Lower leg skin (tissue), 4 donors: ENCODE measurements around the gene OSCP1. TPM values are rescaled to one million over a fixed set of nuclear protein-coding genes. Genes with fewer than 3 reads are reported as not detected.
"Not testable (repeated sequence)": the region's sequence is repeated elsewhere in the genome, so short reads cannot be mapped to it uniquely, and the experiment has no call there.

Experiments used
- DNase-seq, 2 donors: peaks; one replicate each; pipeline ENCODE4 v3.0.0-alpha.2; 2019; ENCODE audit warnings: low spot score in 2 of 2
- H3K4me3 ChIP-seq: fragments of 200-600 bp; sonication (generic); 2 replicates; pipeline ENCODE4 v1.5.1; 2017; ENCODE audit warnings: mild to moderate bottlenecking, low read depth; ENCODE audit not compliant: poor library complexity, severe bottlenecking
- POLR2A ChIP-seq, 2 donors: fragments of 450-650 bp; IDR thresholded peaks; one replicate each; pipeline ENCODE4 v1.6.1; 2016 to 2017; ENCODE audit warnings: antibody characterized with exemption in 2 of 2, mild to moderate bottlenecking in 1 of 2, moderate library complexity in 1 of 2
- WGBS, 2 donors: methylation state at CpG; one replicate each; pipeline ENCODE4 v1.1.5; 2018; 5-methylcytosine and 5-hydroxymethylcytosine counted together
- intact Hi-C: fragments of 100-400 bp; cut with DNase I; formaldehyde crosslinking; loops from one replicate; pipeline ENCODE4 v1.15.0; 2023; ENCODE audit warnings: low total_unique reads
- total RNA-seq, 4 donors: library from RNA; depleted of rRNA; stranded (reverse); fragments of >200 nt; gene quantifications; one replicate each; pipeline ENCODE4 v1.1.0, GENCODE V29; 2016
- TF ChIP-seq, protein P1 (sequence below), 3 donors: fragments of 450-650 bp; IDR thresholded peaks; one replicate each; pipeline ENCODE4 v1.5.1; 2016; ENCODE audit warnings: antibody characterized with exemption in 3 of 3, mild to moderate bottlenecking in 3 of 3, moderate library complexity in 2 of 3

OSCP1 gene
- total RNA-seq = 1 to 10 TPM; 4.0 to 8.5 (median 4.8) TPM

DNA sequence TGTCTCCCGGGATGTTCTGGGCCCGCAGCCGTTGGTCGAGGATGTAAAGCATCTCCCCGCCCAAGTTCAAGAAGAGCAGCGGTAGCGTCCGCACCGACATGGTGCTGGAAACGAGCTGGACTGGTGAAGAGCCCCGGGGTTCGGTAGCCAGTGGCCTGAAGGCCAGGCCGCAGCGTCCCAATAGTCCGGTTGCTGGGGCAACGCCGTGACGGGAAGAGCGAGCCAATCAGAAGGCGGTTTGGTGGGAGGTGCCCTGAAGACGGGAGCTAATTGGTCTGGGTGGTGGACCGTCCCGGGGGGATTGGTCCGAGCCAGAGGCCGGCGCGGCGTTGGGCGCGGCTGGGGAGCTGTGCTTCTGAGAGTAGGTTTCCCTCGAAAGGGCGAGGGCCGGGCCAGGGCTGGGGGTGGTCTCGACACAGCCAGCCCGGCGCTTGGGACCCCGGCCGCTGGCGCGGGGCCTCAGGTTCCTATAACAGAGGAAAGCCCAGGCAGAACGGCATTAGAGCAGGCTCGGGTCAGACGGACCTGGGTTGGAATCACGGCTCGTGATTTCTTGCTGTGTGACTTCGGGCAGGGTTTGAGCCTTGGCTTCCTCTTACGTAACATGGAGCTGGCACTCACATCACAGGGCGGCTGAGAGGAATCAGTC, at the start of gene OSCP1:
Gene OSCP1 (minus strand): TSS at position 182 of the 649 bp plus-strand sequence. CDS start 82 bp downstream, at position 100.
- TF ChIP-seq, protein P1, sequence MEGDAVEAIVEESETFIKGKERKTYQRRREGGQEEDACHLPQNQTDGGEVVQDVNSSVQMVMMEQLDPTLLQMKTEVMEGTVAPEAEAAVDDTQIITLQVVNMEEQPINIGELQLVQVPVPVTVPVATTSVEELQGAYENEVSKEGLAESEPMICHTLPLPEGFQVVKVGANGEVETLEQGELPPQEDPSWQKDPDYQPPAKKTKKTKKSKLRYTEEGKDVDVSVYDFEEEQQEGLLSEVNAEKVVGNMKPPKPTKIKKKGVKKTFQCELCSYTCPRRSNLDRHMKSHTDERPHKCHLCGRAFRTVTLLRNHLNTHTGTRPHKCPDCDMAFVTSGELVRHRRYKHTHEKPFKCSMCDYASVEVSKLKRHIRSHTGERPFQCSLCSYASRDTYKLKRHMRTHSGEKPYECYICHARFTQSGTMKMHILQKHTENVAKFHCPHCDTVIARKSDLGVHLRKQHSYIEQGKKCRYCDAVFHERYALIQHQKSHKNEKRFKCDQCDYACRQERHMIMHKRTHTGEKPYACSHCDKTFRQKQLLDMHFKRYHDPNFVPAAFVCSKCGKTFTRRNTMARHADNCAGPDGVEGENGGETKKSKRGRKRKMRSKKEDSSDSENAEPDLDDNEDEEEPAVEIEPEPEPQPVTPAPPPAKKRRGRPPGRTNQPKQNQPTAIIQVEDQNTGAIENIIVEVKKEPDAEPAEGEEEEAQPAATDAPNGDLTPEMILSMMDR (IDR thresholded peaks at IDR 0.05) = no peak
- TF ChIP-seq POLR2A (IDR thresholded peaks at IDR 0.05) = peak in 1 of 2 donors; percentile 94
- WGBS, 2 donors = 1% methylated on average over 27 to 47 of the region's 48 CpGs
- intact Hi-C loops = no loop called here
- DNase-seq = peak; percentile 94 to 99
- H3K4me3 ChIP-seq = peak within 1 kb of the TSS; percentile 49

GRCh38 chr1:36497207-36497606, 47.0 kb upstream of the OSCP1 start:
- no peak overlapping the region for H3K4me3 ChIP-seq
- intact Hi-C loops = no loop called here
- TF ChIP-seq, protein P1 (IDR thresholded peaks at IDR 0.05) = no peak
- TF ChIP-seq POLR2A (IDR thresholded peaks at IDR 0.05) = no peak
- no peak for DNase-seq
- whole genome bisulfite sequencing, 2 donors = 60 to 78% methylated on average over 2 of the region's 2 CpGs

DNA sequence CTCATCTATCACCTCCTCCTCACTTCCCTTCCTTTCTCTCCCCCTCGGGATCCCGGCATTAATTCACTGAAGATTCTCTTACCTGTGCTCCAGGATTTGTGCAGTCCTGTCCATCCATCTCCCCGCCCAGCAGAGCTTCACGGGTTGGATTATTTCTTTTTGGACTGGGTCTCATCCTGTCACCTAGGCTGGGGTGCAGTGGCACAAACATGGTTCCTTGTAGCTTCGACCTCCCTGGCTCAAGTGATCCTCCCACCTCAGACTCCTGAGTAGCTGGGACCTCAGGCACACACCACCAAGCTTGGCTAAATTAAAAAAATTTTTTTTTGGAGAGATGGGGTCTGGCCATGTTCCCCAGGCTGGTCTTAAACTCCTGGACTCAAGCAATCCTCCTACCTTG, 44.7 kb upstream of the OSCP1 start:
- 77 to 87% methylated on average over 5 of the region's 5 CpGs for WGBS, 2 donors
- TF ChIP-seq, protein P1 (IDR thresholded peaks at IDR 0.05) = no peak
- no peak for TF ChIP-seq POLR2A (IDR thresholded peaks at IDR 0.05)
- no peak for DNase-seq
- intact Hi-C loops = no loop called here
- H3K4me3 ChIP-seq = no peak overlapping the region

- intact Hi-C loops = no loop called here
- TF ChIP-seq, protein P1 (IDR thresholded peaks at IDR 0.05) = no peak
- TF ChIP-seq POLR2A (IDR thresholded peaks at IDR 0.05) = no peak
- DNase-seq = no peak
- 94% methylated on average over 9 of the region's 9 CpGs for WGBS, 2 donors
- no peak overlapping the region for H3K4me3 ChIP-seq
These were observed 43.3 kb upstream of the OSCP1 start for GRCh38 chr1:36493524-36493923.

- TF ChIP-seq, protein P1 (IDR thresholded peaks at IDR 0.05) = no peak
- TF ChIP-seq POLR2A (IDR thresholded peaks at IDR 0.05) = no peak
- WGBS, 2 donors = 35 to 46% methylated on average over 9 of the region's 9 CpGs
- H3K4me3 ChIP-seq = no peak overlapping the region
- DNase-seq = no peak
- intact Hi-C loops = no loop called here
These were observed 42.2 kb upstream of the OSCP1 start for GRCh38 chr1:36492491-36492890.

DNA sequence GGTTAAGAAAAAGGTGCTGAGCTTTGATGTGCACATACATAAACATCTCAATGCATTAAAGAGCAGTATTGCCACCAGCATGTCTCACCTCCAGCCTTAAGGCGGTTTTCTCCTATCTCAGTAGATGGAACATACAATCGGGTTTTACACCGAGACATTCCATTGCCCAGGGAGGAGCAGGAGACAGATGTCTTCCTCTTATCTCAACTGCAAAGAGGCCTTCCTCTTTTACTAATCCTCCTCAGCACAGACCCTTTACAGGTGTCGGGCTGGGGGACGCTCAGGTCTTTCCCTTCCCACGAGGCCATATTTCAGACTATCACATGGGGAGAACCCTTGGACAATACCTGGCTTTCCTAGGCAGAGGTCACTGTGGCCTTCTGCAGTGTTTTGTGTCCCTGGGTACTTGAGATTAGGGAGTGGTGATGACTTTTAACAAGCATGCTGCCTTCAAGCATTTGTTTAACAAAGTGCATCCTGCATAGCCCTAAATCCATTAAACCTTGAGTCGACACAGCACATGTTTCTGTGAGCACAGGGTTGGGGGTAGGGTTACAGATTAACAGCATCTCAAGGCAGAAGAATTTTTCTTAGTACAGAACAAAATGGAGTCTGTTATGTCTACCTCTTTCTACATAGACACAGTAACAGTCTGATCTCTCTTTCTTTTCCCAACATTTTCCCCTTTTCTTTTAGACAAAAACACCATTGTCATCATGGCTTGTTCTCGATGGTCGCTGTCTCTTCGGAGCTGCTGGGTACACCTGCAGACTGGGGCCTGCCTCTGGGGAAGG, 39.2 kb upstream of the OSCP1 start:
- 65 to 70% methylated on average over 10 of the region's 10 CpGs for WGBS, 2 donors
- H3K4me3 ChIP-seq, intact Hi-C loops, DNase-seq: not testable (repeated sequence)
